HCT116 (cell line): Measurements from ENCODE around the gene CCL17. TPM values are rescaled to one million over a fixed set of nuclear protein-coding genes. Genes with fewer than 3 reads are reported as not detected.

Source experiments
- ATAC-seq: fragments of 200-7000 bp; cut with Tn5 transposase; 2 replicates; pipeline ENCODE4 v1.9.1; 2020; ENCODE audit warnings: mild to moderate bottlenecking, moderate library complexity
- BruUV-seq: library from RNA; stranded (reverse); fragments of 400-500 nt; replicated peaks from 2 replicates; lab custom pipeline; 2021; lab: Mats Ljungman, UMichigan
- CTCF ChIA-PET: fragments of 300-600 bp; sonication (Branson Sonifier 250); formaldehyde crosslinking; loops from one replicate; lab custom pipeline; 2021; ENCODE audit warnings: antibody characterized with exemption; lab: Charles Lee
- POLR2A ChIA-PET: fragments of 300-600, 350-600 bp; sonication (Branson Sonifier 250); formaldehyde crosslinking; loops from one replicate; lab custom pipeline; 2021; ENCODE audit warnings: antibody characterized with exemption; lab: Charles Lee
- RAD21 ChIA-PET, 2 experiments: fragments of 300-600 bp; sonication (Branson Sonifier 250); formaldehyde crosslinking; loops; one replicate each; lab custom pipeline; 2023; ENCODE audit warnings: low total read pairs in 2 of 2; ENCODE audit not compliant: uncharacterized antibody in 2 of 2, unreplicated experiment in 2 of 2, low non-redundant PET in 1 of 2; lab: Charles Lee
- DNase-seq: peaks from one replicate; pipeline ENCODE4 v3.0.0-alpha.2; 2010; ENCODE audit warnings: low read depth, low spot score
- H2AFZ ChIP-seq: fragments of 200-600 bp; shearing (Covaris generic), sonication (generic); 2 replicates; pipeline ENCODE4 v1.6.1; 2017; ENCODE audit warnings: low read depth, mixed run types, mixed read lengths, antibody characterized with exemption, low read length; ENCODE audit not compliant: poor library complexity, severe bottlenecking
- H3K27ac ChIP-seq: 2 replicates; pipeline ENCODE4 v1.5.1; 2012; ENCODE audit warnings: low read depth, low read length
- H3K27me3 ChIP-seq: fragments of 200-600 bp; sonication (generic); 2 replicates; pipeline ENCODE4 v1.6.1; 2016; ENCODE audit warnings: mixed run types, low read length, mixed read lengths; ENCODE audit not compliant: insufficient read depth
- H3K36me3 ChIP-seq, 2 experiments: fragments of 200-500 bp in 1 of 2; fragments of 200-600 bp in 1 of 2; sonication (Bioruptor generic) in 1 of 2; sonication (generic) in 1 of 2; 2 replicates each; pipeline versions ENCODE4 v1.5.1 to v1.6.1; 2014 to 2016; ENCODE audit warnings: low read length in 2 of 2, inconsistent platforms in 1 of 2, mixed read lengths in 1 of 2, mixed run types in 1 of 2; ENCODE audit not compliant: insufficient read depth in 2 of 2, control insufficient read depth in 1 of 2
- H3K4me1 ChIP-seq, 2 experiments: fragments of 200-600 bp in 1 of 2; sonication (generic) in 1 of 2; 2 replicates each; pipeline versions ENCODE4 v1.5.1 to v1.6.1; 2012 to 2017; ENCODE audit warnings: low read length in 2 of 2, inconsistent platforms in 1 of 2, mild to moderate bottlenecking in 1 of 2, mixed read lengths in 1 of 2, mixed run types in 1 of 2, moderate library complexity in 1 of 2; ENCODE audit not compliant: insufficient read depth in 2 of 2, control insufficient read depth in 1 of 2
- H3K4me2 ChIP-seq: fragments of 200-600 bp; sonication (generic); 2 replicates; pipeline ENCODE4 v1.6.1; 2017; ENCODE audit warnings: mixed run types, low read length, mixed read lengths
- H3K4me3 ChIP-seq, 2 experiments: fragments of 200-600 bp in 1 of 2; sonication (generic) in 1 of 2; replicated peaks in 1 of 2; 2 replicates each; pipeline ENCODE4 v1.5.1; 2011 to 2016; ENCODE audit warnings: low read length in 2 of 2, control low read depth in 1 of 2, low read depth in 1 of 2, mild to moderate bottlenecking in 1 of 2, mixed read lengths in 1 of 2, mixed run types in 1 of 2
- H3K79me2 ChIP-seq: fragments of 200-600 bp; sonication (generic); 2 replicates; pipeline ENCODE4 v1.6.1; 2017; ENCODE audit warnings: mild to moderate bottlenecking, mixed run types, low read length, moderate library complexity, mixed read lengths; ENCODE audit not compliant: insufficient read depth
- H3K9ac ChIP-seq: fragments of 200-600 bp; sonication (generic); 2 replicates; pipeline ENCODE4 v1.6.1; 2016; ENCODE audit warnings: low read length, mixed read lengths
- H3K9me2 ChIP-seq: fragments of 200-600 bp; sonication (generic), shearing (Covaris generic); 2 replicates; pipeline ENCODE4 v1.6.1; 2017; ENCODE audit warnings: mixed run types, mild to moderate bottlenecking, moderate library complexity; ENCODE audit not compliant: insufficient read depth
- H3K9me3 ChIP-seq, 2 experiments: fragments of 200-500 bp in 1 of 2; fragments of 200-600 bp in 1 of 2; sonication (Bioruptor generic) in 1 of 2; sonication (generic) in 1 of 2; 2 replicates each; pipeline ENCODE4 v1.6.1; 2014 to 2017; ENCODE audit warnings: low read length in 2 of 2, mixed read lengths in 2 of 2, inconsistent platforms in 1 of 2, low read depth in 1 of 2, mild to moderate bottlenecking in 1 of 2, mixed run types in 1 of 2, moderate library complexity in 1 of 2; ENCODE audit not compliant: control insufficient read depth in 1 of 2, insufficient read depth in 1 of 2
- H4K20me1 ChIP-seq: fragments of 200-600 bp; sonication (generic), shearing (Covaris generic); 2 replicates; pipeline ENCODE4 v1.6.1; 2017; ENCODE audit warnings: mixed run types, mild to moderate bottlenecking, moderate library complexity; ENCODE audit not compliant: insufficient read depth
- ATF3 ChIP-seq: IDR thresholded peaks from 2 replicates; pipeline ENCODE4 v1.6.1; 2012
- CEBPB ChIP-seq: IDR thresholded peaks from 2 replicates; pipeline ENCODE4 v1.6.1; 2012; ENCODE audit warnings: low read depth
- EZH2 ChIP-seq: fragments of 200-600 bp; sonication (generic); IDR thresholded peaks from 2 replicates; pipeline ENCODE4 v1.6.1; 2017; ENCODE audit warnings: antibody characterized with exemption, mixed run types
- EZH2phosphoT487 ChIP-seq: fragments of 200-600 bp; IDR thresholded peaks from 2 replicates; pipeline ENCODE4 v1.6.1; 2018; ENCODE audit warnings: antibody characterized with exemption, borderline replicate concordance
- FOSL1 ChIP-seq: IDR thresholded peaks from 2 replicates; pipeline ENCODE4 v1.6.1; 2012; ENCODE audit warnings: low read depth
- JUND ChIP-seq: IDR thresholded peaks from 2 replicates; pipeline ENCODE4 v1.6.1; 2012
- MAX ChIP-seq: IDR thresholded peaks from 2 replicates; pipeline ENCODE4 v1.6.1; 2012
- POLR2A ChIP-seq: IDR thresholded peaks from 2 replicates; pipeline ENCODE4 v1.7.0; 2011; ENCODE audit warnings: borderline replicate concordance; ENCODE audit not compliant: insufficient read depth, insufficient read length; ENCODE audit errors: extremely low read depth
- SIN3A ChIP-seq: IDR thresholded peaks from 2 replicates; pipeline ENCODE4 v1.6.1; 2012; ENCODE audit warnings: low read depth
- SRF ChIP-seq: IDR thresholded peaks from 2 replicates; pipeline ENCODE4 v1.6.1; 2012; ENCODE audit warnings: low read depth
- TCF7L2 ChIP-seq: IDR thresholded peaks from 2 replicates; pipeline ENCODE4 v1.7.0; 2011; ENCODE audit warnings: borderline replicate concordance, inconsistent platforms; ENCODE audit not compliant: insufficient read depth, insufficient read length; ENCODE audit errors: extremely low read depth
- YY1 ChIP-seq: IDR thresholded peaks from 2 replicates; pipeline ENCODE4 v1.6.1; 2011; ENCODE audit warnings: low read length, low read depth, moderate library complexity, mild to moderate bottlenecking; ENCODE audit not compliant: insufficient replicate concordance; ENCODE audit errors: extremely low read depth
- ZBTB33 ChIP-seq: IDR thresholded peaks from 2 replicates; pipeline ENCODE4 v1.6.1; 2011; ENCODE audit warnings: mild to moderate bottlenecking, low read length, moderate library complexity; ENCODE audit not compliant: insufficient replicate concordance; ENCODE audit errors: extremely low read depth
- ZFX ChIP-seq: fragments of 450-650 bp; IDR thresholded peaks from 2 replicates; pipeline ENCODE4 v1.6.1; 2017
- intact Hi-C: fragments of 100-400 bp; cut with micrococcal nuclease; formaldehyde crosslinking; loops from 2 replicates; pipeline ENCODE4 v1.10.0; 2022
- total RNA-seq: library from RNA; stranded (reverse); gene quantifications from one replicate; pipeline ENCODE4 v1.2.1, GENCODE V29; 2021; ENCODE audit not compliant: unreplicated experiment

CCL17 gene
- total RNA-seq, 1 experiment from 2014 or later, result not detected

GRCh38 chr16:57423152-57423551 lies 18.6 kb downstream of the CCL17 start:
- RAD21 ChIA-PET, result no interaction called here
- BruUV-seq, result no TSS peak
- DNase-seq (no peak), ATAC-seq (no peak)
- Histone ChIP-seq H3K9ac (no peak overlapping the region), H3K4me1 (peaks cover 9 to 14% of the 10 kb centered on the region in 2 experiments; a peak in 3 of 4 replicates), H3K79me2 (no peaks in the 10 kb centered on the region), H3K27me3 (no peaks in the 10 kb centered on the region), H3K4me2 (no peak overlapping the region), H3K9me2 (no peaks in the 10 kb centered on the region), H3K36me3 (peaks cover under 1 to 2% of the 10 kb centered on the region in 2 experiments; a peak in 3 of 4 replicates), H3K27ac (no peak overlapping the region), H3K9me3 (no peaks in the 10 kb centered on the region), H3K4me3 (no peak overlapping the region), H4K20me1 (no peaks in the 10 kb centered on the region), H2AFZ (no peak overlapping the region)
- TF ChIP-seq ATF3, result no peak
- no peak for TF ChIP-seq POLR2A
- TF ChIP-seq YY1, result no peak
- TF ChIP-seq JUND, result no peak
- no peak for TF ChIP-seq CEBPB
- TF ChIP-seq ZBTB33, result no peak
- TF ChIP-seq TCF7L2, result no peak
- no peak for TF ChIP-seq SIN3A
- TF ChIP-seq FOSL1, result no peak
- TF ChIP-seq EZH2phosphoT487, result no peak
- no peak for TF ChIP-seq SRF
- no peak for TF ChIP-seq MAX
- no peak for TF ChIP-seq ZFX
- TF ChIP-seq EZH2, result no peak
- CTCF ChIA-PET, result interaction anchor here (1.1 to 2.1 kb wide), 3 partner anchors 97 to 121 kb away, joined by 3 to 9 read pairs (median 8); no protein-coding TSS in a partner anchor
- intact Hi-C loops, result no loop called here
- POLR2A ChIA-PET, result no interaction called here
